Measurements from ENCODE around the gene ULK4.

- TF ChIP-seq EP300 (IDR thresholded peaks at IDR 0.05) (no peak), POLR2A (IDR thresholded peaks at IDR 0.05) (no peak)
- TF ChIP-seq, protein P1, sequence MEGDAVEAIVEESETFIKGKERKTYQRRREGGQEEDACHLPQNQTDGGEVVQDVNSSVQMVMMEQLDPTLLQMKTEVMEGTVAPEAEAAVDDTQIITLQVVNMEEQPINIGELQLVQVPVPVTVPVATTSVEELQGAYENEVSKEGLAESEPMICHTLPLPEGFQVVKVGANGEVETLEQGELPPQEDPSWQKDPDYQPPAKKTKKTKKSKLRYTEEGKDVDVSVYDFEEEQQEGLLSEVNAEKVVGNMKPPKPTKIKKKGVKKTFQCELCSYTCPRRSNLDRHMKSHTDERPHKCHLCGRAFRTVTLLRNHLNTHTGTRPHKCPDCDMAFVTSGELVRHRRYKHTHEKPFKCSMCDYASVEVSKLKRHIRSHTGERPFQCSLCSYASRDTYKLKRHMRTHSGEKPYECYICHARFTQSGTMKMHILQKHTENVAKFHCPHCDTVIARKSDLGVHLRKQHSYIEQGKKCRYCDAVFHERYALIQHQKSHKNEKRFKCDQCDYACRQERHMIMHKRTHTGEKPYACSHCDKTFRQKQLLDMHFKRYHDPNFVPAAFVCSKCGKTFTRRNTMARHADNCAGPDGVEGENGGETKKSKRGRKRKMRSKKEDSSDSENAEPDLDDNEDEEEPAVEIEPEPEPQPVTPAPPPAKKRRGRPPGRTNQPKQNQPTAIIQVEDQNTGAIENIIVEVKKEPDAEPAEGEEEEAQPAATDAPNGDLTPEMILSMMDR (IDR thresholded peaks at IDR 0.05) = no peak
Observed at GRCh38 chr3:41943311-41943843, 18.5 kb downstream of the ULK4 start.

Data from tibial nerve (tissue), 4 donors.